GM06990 (cell line): Measurements from ENCODE around the gene SLC45A3.

Experiments
- DNase-seq: peaks from one replicate; pipeline ENCODE4 v3.0.0-alpha.2; 2011; ENCODE audit not compliant: insufficient read length; ENCODE audit errors: extremely low read depth
- H3K27me3 ChIP-seq: replicated peaks from 2 replicates; pipeline ENCODE4 v1.6.0; 2011; ENCODE audit warnings: low read length; ENCODE audit not compliant: control insufficient read depth, insufficient read depth
- H3K36me3 ChIP-seq: 2 replicates; pipeline ENCODE4 v1.5.1; 2011; ENCODE audit warnings: low read length; ENCODE audit not compliant: control insufficient read depth, insufficient read depth
- H3K4me3 ChIP-seq: replicated peaks from 2 replicates; pipeline ENCODE4 v1.5.1; 2011; ENCODE audit warnings: low read depth, mild to moderate bottlenecking, control low read depth, low read length
- TF ChIP-seq, protein P1 (sequence below): IDR thresholded peaks from 2 replicates; pipeline ENCODE4 v1.5.1; 2011; ENCODE audit warnings: low read length, control low read depth, mild to moderate bottlenecking, inconsistent platforms; ENCODE audit not compliant: insufficient read depth, poor library complexity, severe bottlenecking

Gene SLC45A3

DNA sequence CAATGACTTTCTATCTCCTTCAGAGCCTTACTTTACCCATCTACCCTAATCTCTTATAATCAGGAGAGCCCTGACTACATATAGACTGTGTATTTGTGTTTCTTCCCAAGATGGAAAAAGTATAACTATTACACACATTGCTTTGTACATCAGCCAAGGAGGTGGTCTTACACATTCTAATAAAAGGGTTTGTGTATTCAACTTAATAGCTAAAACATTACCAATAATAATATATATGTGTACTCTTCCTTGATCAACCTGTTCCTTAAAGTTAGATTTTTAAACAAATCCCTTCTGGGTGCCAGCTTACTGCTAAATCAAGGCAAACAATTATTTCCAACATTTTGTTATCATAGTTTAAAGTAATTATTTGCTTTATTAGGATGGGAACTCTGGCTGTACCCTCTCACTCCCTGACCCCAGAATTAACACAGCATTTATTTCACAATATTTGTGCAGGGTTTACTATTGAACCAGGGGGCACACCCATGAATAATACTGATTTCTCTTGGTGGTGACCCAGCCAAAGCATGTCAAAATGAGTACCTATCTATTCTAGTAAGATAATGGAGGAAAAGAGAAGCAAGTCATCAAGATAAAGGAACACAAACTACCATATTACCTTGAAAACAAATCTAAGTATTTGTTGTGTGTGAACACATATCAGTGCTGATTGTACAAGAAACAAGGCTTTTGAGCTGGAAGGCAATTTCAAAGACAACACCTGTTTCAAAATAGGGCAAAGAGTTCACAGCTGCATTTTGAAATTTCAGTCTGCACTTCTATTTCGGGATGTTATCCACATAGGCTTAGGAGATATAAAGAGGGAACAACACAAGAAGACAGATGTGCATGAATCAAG, 30.1 kb upstream of the SLC45A3 start:
- H3K4me3 ChIP-seq = no peak overlapping the region
- TF ChIP-seq, protein P1, sequence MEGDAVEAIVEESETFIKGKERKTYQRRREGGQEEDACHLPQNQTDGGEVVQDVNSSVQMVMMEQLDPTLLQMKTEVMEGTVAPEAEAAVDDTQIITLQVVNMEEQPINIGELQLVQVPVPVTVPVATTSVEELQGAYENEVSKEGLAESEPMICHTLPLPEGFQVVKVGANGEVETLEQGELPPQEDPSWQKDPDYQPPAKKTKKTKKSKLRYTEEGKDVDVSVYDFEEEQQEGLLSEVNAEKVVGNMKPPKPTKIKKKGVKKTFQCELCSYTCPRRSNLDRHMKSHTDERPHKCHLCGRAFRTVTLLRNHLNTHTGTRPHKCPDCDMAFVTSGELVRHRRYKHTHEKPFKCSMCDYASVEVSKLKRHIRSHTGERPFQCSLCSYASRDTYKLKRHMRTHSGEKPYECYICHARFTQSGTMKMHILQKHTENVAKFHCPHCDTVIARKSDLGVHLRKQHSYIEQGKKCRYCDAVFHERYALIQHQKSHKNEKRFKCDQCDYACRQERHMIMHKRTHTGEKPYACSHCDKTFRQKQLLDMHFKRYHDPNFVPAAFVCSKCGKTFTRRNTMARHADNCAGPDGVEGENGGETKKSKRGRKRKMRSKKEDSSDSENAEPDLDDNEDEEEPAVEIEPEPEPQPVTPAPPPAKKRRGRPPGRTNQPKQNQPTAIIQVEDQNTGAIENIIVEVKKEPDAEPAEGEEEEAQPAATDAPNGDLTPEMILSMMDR = no peak
- no peaks in the 10 kb centered on the region for H3K27me3 ChIP-seq
- DNase-seq = no peak
- peaks cover 2% of the 10 kb centered on the region for H3K36me3 ChIP-seq

DNA sequence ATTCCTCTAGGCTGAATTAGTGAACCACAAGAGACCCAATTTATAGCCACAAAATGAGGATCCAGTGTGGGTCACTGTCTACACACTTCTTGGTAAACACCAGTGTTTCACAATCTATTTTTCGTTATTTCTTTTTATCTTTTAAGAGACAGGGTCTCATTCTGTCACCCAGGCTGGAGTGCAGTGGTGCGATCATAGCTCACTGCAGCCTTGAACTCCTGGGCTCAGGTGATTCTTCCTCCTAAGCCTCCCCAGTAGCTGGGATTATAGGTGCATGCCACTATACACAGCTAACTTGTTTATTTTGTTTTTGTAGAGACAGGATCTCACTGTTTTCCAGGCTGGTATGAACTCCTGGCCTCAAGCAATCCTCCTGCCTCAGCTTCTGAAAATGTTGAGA, 29.3 kb upstream of the SLC45A3 start:
- Histone ChIP-seq H3K36me3 (peaks cover 1% of the 10 kb centered on the region; the same call in 1 of the 2 replicates), H3K27me3 (no peaks in the 10 kb centered on the region), H3K4me3 (no peak overlapping the region)
- TF ChIP-seq, protein P1 = no peak
- DNase-seq = no peak

DNA sequence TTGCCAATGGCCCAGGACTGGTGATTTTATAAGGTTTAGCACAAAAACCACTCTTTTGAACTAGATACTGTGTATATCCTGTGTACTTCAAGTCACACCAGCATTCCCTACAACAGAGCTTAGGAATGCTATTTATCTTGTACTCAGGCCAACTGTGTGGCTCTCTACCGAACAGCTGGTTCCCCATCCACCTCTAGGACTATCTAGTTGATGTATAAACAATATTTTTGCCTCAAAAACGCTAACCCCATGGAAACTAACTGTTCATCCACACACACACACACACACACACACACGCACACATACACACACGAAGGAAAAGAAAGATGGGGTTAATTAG, 28.7 kb upstream of the SLC45A3 start:
- TF ChIP-seq, protein P1 = no peak
- no peaks in the 10 kb centered on the region for H3K27me3 ChIP-seq
- no peak for DNase-seq
- H3K36me3 ChIP-seq = peaks cover 1% of the 10 kb centered on the region; the same call in 1 of the 2 replicates
- H3K4me3 ChIP-seq = no peak overlapping the region

DNA sequence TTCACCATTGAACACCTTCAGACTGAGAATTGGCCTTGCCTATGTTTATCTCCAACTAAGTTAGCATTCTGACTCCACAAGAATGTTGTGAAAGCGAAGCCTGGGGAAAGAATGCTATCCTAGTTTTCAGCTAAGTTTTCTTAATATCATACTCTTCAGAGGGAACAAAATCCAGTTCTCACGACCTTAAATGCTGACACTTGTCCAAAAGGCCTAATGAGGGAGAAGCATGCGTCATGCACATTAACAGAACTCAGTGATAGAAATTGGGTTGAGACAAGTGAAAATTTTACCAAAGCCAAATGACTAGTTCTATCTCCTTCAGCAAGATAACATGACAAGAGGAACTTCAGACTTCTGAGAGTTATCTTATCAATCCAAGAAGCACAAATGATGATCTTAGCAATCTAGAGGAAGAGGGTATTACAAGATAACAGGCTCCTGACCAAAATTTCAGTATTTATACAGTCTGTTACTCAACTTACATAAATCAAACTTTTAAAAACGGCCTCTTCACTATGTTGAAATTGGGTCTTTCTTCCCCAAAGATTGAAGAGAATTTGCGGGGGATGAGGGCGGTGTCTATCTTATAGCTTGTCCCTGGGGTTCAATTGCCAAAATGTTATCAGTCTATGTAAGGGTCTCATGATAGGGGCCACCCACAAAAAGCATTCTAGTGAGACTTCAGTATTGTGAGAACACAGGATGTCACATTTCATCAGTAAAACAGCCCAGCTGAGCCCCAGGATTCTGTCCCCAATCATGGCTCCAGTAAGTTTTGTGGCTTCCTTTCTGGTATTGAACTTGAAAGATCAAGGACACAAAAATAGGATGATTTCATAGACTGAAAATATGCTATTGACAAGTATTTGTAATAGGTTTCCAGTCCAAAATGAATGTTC, 26.5 kb upstream of the SLC45A3 start:
- Histone ChIP-seq H3K4me3 (no peak overlapping the region), H3K27me3 (no peaks in the 10 kb centered on the region), H3K36me3 (peaks cover 1% of the 10 kb centered on the region; the same call in 1 of the 2 replicates)
- TF ChIP-seq, protein P1 = no peak
- no peak for DNase-seq

DNA sequence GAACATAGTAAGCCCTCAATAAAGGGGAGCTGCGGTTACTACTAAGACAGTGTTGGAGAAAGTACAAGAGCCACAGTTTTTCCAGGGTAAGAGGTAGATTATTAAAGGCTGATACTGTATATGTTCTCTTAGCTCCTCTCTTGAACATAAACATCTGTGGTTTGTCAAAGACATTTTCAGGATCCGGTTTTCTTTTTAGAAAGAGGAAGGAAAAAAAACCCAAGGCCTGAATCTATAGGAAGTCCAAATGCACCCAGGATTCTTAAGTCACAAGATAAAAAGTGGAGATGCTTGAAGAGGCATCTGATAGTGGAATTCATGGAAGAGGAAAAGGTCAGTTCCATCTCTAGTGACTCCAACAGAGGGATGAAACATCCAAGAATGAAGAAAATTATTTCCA, 24.6 kb upstream of the SLC45A3 start:
- H3K36me3 ChIP-seq = peaks cover 1% of the 10 kb centered on the region; the same call in 1 of the 2 replicates
- TF ChIP-seq, protein P1 = no peak
- DNase-seq = no peak
- H3K4me3 ChIP-seq = no peak overlapping the region
- H3K27me3 ChIP-seq = no peaks in the 10 kb centered on the region
